ENCODE measurements around the gene CCDC88B.

CCDC88B gene

GRCh38 chr11:64355078-64355940 is 15.3 kb downstream of the CCDC88B start:
- in situ Hi-C loops (cut with MboI; ENCODE audit: low sequenced_read_pairs): no loop called here

- in situ Hi-C loops (cut with MboI; ENCODE audit: low sequenced_read_pairs): no loop called here
Measured at GRCh38 chr11:64356498-64357411, 16.8 kb downstream of the CCDC88B start.

GRCh38 chr11:64357446-64357845 is 17.4 kb downstream of the CCDC88B start:
- in situ Hi-C loops (cut with MboI; ENCODE audit: low sequenced_read_pairs): no loop called here

- in situ Hi-C loops (cut with MboI; ENCODE audit: low sequenced_read_pairs): no loop called here
Measured at GRCh38 chr11:64357904-64358535, 18.0 kb downstream of the CCDC88B start.

DNA sequence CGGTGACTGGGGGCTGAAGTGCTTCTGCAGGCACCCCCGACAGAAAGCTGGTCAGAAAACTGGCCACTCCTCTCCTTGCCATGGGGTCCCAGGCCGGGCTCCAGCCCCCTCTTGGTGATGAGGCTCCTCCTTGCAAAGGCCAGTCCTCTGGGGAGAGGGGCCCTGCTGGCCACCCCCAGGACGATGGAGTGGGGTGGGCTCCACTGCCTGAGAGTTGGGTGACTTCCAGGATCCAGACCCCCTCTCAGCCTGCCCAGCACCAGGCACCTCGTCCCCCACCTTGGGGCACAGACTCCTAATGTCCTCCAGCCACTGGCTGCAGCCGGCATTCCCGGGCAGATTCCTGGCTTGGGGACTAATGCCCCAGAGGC is 18.5 kb downstream of the CCDC88B start:
- in situ Hi-C loops (cut with MboI; ENCODE audit: low sequenced_read_pairs): no loop called here

GRCh38 chr11:64358907-64359711 is 19.1 kb downstream of the CCDC88B start, which contains the start of gene RPS6KA4:
TSS of gene RPS6KA4 (plus strand) at chr11:64359162. CDS start at chr11:64359236, 74 bp downstream.
- in situ Hi-C loops (cut with MboI; ENCODE audit: low sequenced_read_pairs): no loop called here

GRCh38 chr11:64359712-64360445 is 19.9 kb downstream of the CCDC88B start:
- in situ Hi-C loops (cut with MboI; ENCODE audit: low sequenced_read_pairs): no loop called here

- in situ Hi-C loops (cut with MboI; ENCODE audit: low sequenced_read_pairs): no loop called here
Measured at GRCh38 chr11:64360448-64360921, 20.5 kb downstream of the CCDC88B start.

- in situ Hi-C loops (cut with MboI; ENCODE audit: low sequenced_read_pairs): no loop called here
Measured at GRCh38 chr11:64361659-64362058, 21.7 kb downstream of the CCDC88B start.

DNA sequence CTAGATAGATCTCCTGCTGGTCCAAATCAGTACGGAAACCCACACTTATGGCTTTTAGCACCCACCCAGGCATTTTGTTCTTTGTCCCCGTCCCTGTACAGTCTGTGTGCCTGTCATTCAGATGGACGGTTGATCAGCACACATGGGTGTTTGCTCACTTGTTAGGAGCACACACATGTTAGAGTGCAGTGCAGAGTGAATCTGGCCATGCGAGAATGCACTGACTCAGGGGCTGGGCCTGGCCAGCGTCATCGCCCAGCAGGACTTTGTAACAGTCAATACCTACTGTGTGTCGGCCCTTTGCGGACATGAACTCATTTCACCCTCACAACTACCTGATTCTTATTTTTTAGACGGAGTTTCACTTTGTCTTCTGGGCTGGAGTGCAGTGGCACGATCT is 22.3 kb downstream of the CCDC88B start:
- in situ Hi-C loops (cut with MboI; ENCODE audit: low sequenced_read_pairs): no loop called here

DNA sequence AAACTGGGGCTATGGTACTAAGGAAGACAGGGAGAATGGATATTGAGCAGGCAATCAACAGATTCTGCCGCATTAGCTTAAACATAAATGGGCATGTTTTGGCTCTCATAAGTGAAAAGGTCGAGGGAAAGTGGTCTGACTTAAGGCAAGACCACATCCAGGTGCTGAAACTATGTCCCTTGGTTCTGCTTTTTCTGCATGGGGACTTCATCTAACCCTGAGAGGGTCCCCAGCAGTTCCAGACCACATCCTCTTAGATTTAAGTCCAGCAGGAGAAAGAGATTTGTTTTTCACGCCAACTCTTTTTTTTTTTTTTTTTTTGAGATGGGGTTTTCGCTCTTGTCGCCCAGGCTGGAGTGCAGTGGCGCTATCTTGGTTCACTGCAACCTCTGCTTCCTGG is 24.4 kb downstream of the CCDC88B start:
- in situ Hi-C loops (cut with MboI; ENCODE audit: low sequenced_read_pairs): no loop called here

GRCh38 chr11:64364911-64365310 is 24.9 kb downstream of the CCDC88B start:
- in situ Hi-C loops (cut with MboI; ENCODE audit: low sequenced_read_pairs): no loop called here

DNA sequence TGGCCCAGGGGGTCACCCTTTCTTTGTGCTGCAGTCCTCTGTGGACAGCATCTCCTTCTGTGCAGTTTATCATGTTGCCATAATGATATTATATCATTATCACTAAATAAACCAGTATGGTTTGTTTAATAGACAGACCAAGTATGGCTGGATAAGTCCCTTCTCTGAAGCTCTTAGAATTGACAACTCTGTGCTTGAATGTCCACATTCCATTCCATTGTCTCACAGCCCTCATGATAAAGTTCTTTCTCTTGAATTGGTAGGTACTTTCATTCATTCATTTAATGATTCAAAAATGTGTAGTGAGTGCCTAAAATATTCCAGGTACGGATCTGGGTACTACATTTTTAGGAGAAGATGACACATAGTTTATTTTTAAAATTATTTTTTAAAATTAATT is 26.7 kb downstream of the CCDC88B start:
- in situ Hi-C loops (cut with MboI; ENCODE audit: low sequenced_read_pairs): no loop called here

GRCh38 chr11:64367931-64368672 is 28.1 kb downstream of the CCDC88B start:
- in situ Hi-C loops (cut with MboI; ENCODE audit: low sequenced_read_pairs): no loop called here

DNA sequence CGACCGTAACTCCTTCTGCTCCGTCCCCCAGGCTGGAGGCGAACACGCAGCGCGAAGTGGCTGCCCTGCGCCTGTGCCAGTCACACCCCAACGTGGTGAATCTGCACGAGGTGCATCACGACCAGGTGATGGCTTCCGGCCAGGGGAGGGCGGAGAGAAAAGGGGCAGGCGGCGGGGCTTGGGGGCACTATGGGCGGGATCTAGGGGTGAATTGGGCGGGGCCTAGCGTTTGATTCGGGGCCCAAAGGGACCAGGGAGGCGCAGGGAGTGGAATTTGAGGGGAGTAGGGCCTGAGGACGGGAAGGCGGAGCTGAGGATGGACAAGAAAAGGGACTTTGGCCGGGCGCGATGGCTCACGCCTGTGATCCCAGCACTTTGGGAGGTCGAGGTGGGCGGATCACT is 28.7 kb downstream of the CCDC88B start:
- in situ Hi-C loops (cut with MboI; ENCODE audit: low sequenced_read_pairs): no loop called here

DNA sequence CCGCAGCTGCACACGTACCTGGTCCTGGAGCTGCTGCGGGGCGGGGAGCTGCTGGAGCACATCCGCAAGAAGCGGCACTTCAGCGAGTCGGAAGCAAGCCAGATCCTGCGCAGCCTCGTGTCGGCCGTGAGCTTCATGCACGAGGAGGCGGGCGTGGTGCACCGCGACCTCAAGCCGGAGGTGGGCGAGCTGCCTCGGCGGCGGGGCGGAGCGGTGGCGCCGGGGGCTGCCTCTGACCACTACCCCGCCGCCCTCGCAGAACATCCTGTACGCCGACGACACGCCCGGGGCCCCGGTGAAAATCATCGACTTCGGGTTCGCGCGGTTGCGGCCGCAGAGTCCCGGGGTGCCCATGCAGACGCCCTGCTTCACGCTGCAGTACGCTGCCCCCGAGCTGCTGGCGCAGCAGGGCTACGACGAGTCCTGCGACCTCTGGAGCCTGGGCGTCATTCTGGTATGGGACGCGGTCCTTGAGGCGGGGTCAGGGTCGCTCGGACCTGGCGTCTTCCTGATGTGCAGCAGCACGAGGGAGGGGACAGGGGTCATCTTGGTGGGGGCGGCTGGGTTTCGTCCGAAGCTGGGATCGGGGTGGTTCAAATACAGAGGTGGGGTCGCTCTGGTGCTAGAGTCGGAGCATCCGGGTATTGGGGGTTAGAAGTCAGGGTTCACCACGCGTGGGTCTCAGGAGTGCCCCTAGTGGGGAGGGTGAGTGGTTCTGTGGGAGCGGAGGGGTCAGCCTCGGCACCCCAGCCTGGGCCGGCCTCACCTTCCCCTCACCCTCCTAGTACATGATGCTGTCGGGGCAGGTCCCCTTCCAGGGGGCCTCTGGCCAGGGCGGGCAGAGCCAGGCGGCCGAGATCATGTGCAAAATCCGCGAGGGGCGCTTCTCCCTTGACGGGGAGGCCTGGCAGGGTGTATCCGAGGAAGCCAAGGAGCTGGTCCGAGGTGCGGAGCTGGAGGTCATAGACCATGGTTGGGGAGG is 29.7 kb downstream of the CCDC88B start:
- in situ Hi-C loops (cut with MboI; ENCODE audit: low sequenced_read_pairs): no loop called here

DNA sequence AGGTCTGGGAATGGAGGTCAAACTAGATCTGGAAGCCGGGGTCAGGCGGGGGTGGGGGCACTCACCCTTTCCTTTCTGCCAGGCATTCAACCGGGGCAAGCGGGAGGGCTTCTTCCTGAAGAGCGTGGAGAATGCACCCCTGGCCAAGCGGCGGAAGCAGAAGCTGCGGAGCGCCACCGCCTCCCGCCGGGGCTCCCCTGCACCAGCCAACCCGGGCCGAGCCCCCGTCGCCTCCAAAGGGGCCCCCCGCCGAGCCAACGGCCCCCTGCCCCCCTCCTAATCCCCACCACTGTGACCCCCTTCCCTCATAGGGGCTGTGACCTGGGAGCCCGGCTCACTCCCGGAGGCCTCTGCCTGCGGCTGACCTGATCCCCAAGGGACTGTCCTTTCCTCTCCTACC is 31.2 kb downstream of the CCDC88B start:
- in situ Hi-C loops (cut with MboI; ENCODE audit: low sequenced_read_pairs): no loop called here

DNA sequence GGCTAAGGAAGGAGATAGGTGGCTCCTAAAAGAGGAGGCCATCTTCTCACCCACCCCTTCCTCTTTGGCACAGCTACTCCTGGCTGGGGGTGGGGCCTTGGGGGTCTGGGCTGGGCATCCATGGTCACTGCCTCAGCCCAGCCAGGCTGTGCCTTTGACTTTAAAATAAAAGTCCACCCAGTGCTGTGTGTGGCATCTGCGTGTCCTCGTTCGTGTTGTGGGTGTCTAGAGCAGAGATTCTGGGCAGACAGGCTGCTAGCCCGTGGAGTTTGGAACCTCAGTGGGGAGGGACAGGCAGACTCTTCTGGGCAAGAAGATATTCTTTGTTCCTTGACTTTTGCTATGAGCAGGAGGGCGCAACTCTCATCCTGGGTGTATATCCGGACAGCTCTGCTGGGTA is 32.0 kb downstream of the CCDC88B start:
- in situ Hi-C loops (cut with MboI; ENCODE audit: low sequenced_read_pairs): no loop called here

Data from HL-60/S4 treated with phorbol 12-myristate 13-acetate at 8.2 ng/mL for 4 days and 3 days (cell line).